22Rv1 (cell line): ENCODE data around the gene MAGI1.

Experiments
- ZFX ChIP-seq: fragments of 450-650 bp; IDR thresholded peaks from 2 replicates; pipeline ENCODE4 v1.6.1; 2017; ENCODE audit warnings: antibody characterized with exemption, borderline replicate concordance
- TF ChIP-seq, protein P1 (sequence below): fragments of 450-650 bp; IDR thresholded peaks from 2 replicates; pipeline ENCODE4 v1.5.1; 2017; ENCODE audit warnings: mild to moderate bottlenecking

DNA sequence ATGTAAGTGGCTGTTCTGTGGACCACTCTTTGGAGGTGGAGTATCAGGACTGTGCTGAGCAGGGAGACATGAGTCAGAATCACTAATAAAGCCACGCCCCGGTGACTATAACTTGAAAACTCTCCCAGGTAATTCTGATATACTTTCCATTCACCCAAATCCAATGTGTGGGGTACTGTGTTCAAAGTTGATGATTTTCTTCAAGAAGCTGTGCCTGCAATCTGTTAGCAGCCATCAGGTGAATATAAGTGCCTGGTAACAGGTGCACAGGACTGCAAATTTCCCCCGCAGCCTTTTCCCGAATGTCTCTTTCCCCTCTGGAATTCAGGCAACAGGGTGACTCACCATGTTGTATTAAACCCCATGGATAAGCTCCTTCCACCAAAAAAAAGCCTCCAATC is 17.0 kb downstream of the MAGI1 start:
- TF ChIP-seq, protein P1, sequence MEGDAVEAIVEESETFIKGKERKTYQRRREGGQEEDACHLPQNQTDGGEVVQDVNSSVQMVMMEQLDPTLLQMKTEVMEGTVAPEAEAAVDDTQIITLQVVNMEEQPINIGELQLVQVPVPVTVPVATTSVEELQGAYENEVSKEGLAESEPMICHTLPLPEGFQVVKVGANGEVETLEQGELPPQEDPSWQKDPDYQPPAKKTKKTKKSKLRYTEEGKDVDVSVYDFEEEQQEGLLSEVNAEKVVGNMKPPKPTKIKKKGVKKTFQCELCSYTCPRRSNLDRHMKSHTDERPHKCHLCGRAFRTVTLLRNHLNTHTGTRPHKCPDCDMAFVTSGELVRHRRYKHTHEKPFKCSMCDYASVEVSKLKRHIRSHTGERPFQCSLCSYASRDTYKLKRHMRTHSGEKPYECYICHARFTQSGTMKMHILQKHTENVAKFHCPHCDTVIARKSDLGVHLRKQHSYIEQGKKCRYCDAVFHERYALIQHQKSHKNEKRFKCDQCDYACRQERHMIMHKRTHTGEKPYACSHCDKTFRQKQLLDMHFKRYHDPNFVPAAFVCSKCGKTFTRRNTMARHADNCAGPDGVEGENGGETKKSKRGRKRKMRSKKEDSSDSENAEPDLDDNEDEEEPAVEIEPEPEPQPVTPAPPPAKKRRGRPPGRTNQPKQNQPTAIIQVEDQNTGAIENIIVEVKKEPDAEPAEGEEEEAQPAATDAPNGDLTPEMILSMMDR: no peak
- no peak for TF ChIP-seq ZFX
